SU-DHL-6 (cell line): ENCODE data around the gene UBE4B.

Experiments
- H2AFZ ChIP-seq: fragments of 200-600 bp; sonication (generic); 2 replicates; pipeline ENCODE4 v1.6.1; 2014; ENCODE audit warnings: low read depth, mild to moderate bottlenecking, moderate library complexity, mixed read lengths, antibody characterized with exemption, low read length; ENCODE audit not compliant: severe bottlenecking
- H3F3A ChIP-seq: fragments of 200-600 bp; shearing (Covaris generic); 2 replicates; pipeline ENCODE4 v1.6.0; 2016; ENCODE audit warnings: antibody characterized with exemption, mild to moderate bottlenecking; ENCODE audit not compliant: insufficient read depth
- H3K27ac ChIP-seq: fragments of 200-600 bp; sonication (generic); 2 replicates; pipeline ENCODE4 v1.5.1; 2016; ENCODE audit warnings: low read depth, mild to moderate bottlenecking, low read length, moderate library complexity, mixed read lengths
- H3K27me3 ChIP-seq: fragments of 200-600 bp; sonication (generic), shearing (Covaris generic); 2 replicates; pipeline ENCODE4 v1.6.0; 2014; ENCODE audit warnings: mild to moderate bottlenecking, low read length
- H3K36me3 ChIP-seq: fragments of 200-600 bp; sonication (generic); 2 replicates; pipeline ENCODE4 v1.6.1; 2014; ENCODE audit warnings: mild to moderate bottlenecking, low read length, mixed read lengths
- H3K4me2 ChIP-seq: fragments of 300-600, 200-600 bp; shearing (Covaris generic), sonication (generic); 2 replicates; pipeline ENCODE4 v1.6.0; 2014; ENCODE audit warnings: low read length, low read depth, mild to moderate bottlenecking; ENCODE audit not compliant: poor library complexity, severe bottlenecking
- H3K4me3 ChIP-seq: fragments of 200-600 bp; sonication (generic); 2 replicates; pipeline ENCODE4 v1.5.1; 2014; ENCODE audit warnings: antibody characterized with exemption, low read length, mild to moderate bottlenecking, mixed read lengths; ENCODE audit not compliant: insufficient read depth, poor library complexity, severe bottlenecking
- H3K79me2 ChIP-seq: fragments of 200-600 bp; sonication (generic); 2 replicates; pipeline ENCODE4 v1.6.1; 2014; ENCODE audit warnings: mild to moderate bottlenecking, low read length, moderate library complexity; ENCODE audit not compliant: insufficient read depth
- H3K9ac ChIP-seq: fragments of 200-600 bp; sonication (generic); 2 replicates; pipeline ENCODE4 v1.7.0; 2014; ENCODE audit warnings: mild to moderate bottlenecking, low read length
- H3K9me2 ChIP-seq: fragments of 200-600 bp; sonication (generic); replicated peaks from 2 replicates; pipeline ENCODE4 v1.6.1; 2014; ENCODE audit warnings: low read length; ENCODE audit not compliant: insufficient read depth
- H3K9me3 ChIP-seq: fragments of 200-600 bp; sonication (generic); 2 replicates; pipeline ENCODE4 v1.6.1; 2014; ENCODE audit warnings: low read length, mixed read lengths; ENCODE audit not compliant: insufficient read depth
- H4K20me1 ChIP-seq: fragments of 200-600 bp; sonication (generic); 2 replicates; pipeline ENCODE4 v1.6.1; 2014; ENCODE audit warnings: low read depth, mild to moderate bottlenecking, antibody characterized with exemption, low read length, moderate library complexity, mixed read lengths
- CTCF ChIP-seq: fragments of 200-600 bp; sonication (generic); IDR thresholded peaks from one replicate; pipeline ENCODE4 v1.5.1; 2017; ENCODE audit warnings: antibody characterized with exemption, mild to moderate bottlenecking, low read length, moderate library complexity; ENCODE audit not compliant: insufficient read depth, poor library complexity, severe bottlenecking
- EZH2phosphoT487 ChIP-seq: fragments of 200-600 bp; sonication (generic), shearing (Covaris generic); conservative IDR thresholded peaks from 2 replicates; pipeline ENCODE4 v1.6.1; 2018; ENCODE audit warnings: mild to moderate bottlenecking, antibody characterized with exemption, low read length, moderate library complexity, mixed read lengths

The UBE4B gene

GRCh38 chr1:10213186-10213705 lies 180.5 kb downstream of the UBE4B start:
- Histone ChIP-seq H3K79me2 (no peaks in the 10 kb centered on the region), H3K27ac (no peak overlapping the region), H3K4me3 (no peak overlapping the region), H3K9me2 (no peaks in the 10 kb centered on the region), H3F3A (peaks cover 3% of the 10 kb centered on the region; the same call in 1 of the 2 replicates), H4K20me1 (no peaks in the 10 kb centered on the region), H2AFZ (no peak overlapping the region), H3K9ac (no peak overlapping the region), H3K27me3 (no peaks in the 10 kb centered on the region), H3K36me3 (no peaks in the 10 kb centered on the region), H3K4me2 (no peak overlapping the region), H3K9me3 (no peaks in the 10 kb centered on the region)
- TF ChIP-seq CTCF (no peak), EZH2phosphoT487 (no peak)

GRCh38 chr1:10216090-10216749 lies 183.5 kb downstream of the UBE4B start:
- Histone ChIP-seq H3K9ac (no peak overlapping the region), H3K79me2 (no peaks in the 10 kb centered on the region), H3K27me3 (no peaks in the 10 kb centered on the region), H3F3A (peaks cover 3% of the 10 kb centered on the region; the same call in 1 of the 2 replicates), H3K4me2 (no peak overlapping the region), H3K4me3 (no peak overlapping the region), H3K9me3 (no peaks in the 10 kb centered on the region), H3K9me2 (no peaks in the 10 kb centered on the region), H4K20me1 (no peaks in the 10 kb centered on the region), H2AFZ (no peak overlapping the region), H3K36me3 (no peaks in the 10 kb centered on the region), H3K27ac (no peak overlapping the region)
- no peak for TF ChIP-seq CTCF
- TF ChIP-seq EZH2phosphoT487: no peak

- Histone ChIP-seq H3K79me2 (no peaks in the 10 kb centered on the region), H3K27me3 (no peaks in the 10 kb centered on the region), H3K36me3 (no peaks in the 10 kb centered on the region), H2AFZ (no peak overlapping the region), H3K4me3 (no peak overlapping the region), H3F3A (no peaks in the 10 kb centered on the region), H3K27ac (no peak overlapping the region), H3K4me2 (no peak overlapping the region), H3K9me2 (no peaks in the 10 kb centered on the region), H3K9me3 (no peaks in the 10 kb centered on the region), H4K20me1 (no peaks in the 10 kb centered on the region), H3K9ac (no peak overlapping the region)
- no peak for TF ChIP-seq CTCF
- no peak for TF ChIP-seq EZH2phosphoT487
Observed at GRCh38 chr1:10217748-10218441, 185.1 kb downstream of the UBE4B start.
